GM19463 (cell line): Measurements from ENCODE around the gene KCNQ5.

Source experiments
- ATAC-seq: cut with Tn5 transposase; IDR thresholded peaks from one replicate; pipeline ENCODE4 v1.9.1; 2021; ENCODE audit warnings: mild to moderate bottlenecking, moderate library complexity; ENCODE audit not compliant: unreplicated experiment

KCNQ5 gene

GRCh38 chr6:72739368-72739779, 117.5 kb downstream of the KCNQ5 start:
- peak; percentile 47 for ATAC-seq

- ATAC-seq, result peak; percentile 87
Observed at GRCh38 chr6:72740135-72740534, 118.3 kb downstream of the KCNQ5 start.

GRCh38 chr6:72741083-72741482, 119.2 kb downstream of the KCNQ5 start:
- no peak for ATAC-seq

- ATAC-seq, result no peak
Observed at GRCh38 chr6:72742001-72742673, 120.3 kb downstream of the KCNQ5 start.

- no peak for ATAC-seq
Observed at GRCh38 chr6:72746276-72746675, 124.4 kb downstream of the KCNQ5 start.

GRCh38 chr6:72748759-72749158, 126.9 kb downstream of the KCNQ5 start:
- no peak for ATAC-seq

GRCh38 chr6:72755752-72756151, 133.9 kb downstream of the KCNQ5 start:
- no peak for ATAC-seq

GRCh38 chr6:72757048-72757447, 135.2 kb downstream of the KCNQ5 start:
- no peak for ATAC-seq

GRCh38 chr6:72757926-72758325, 136.1 kb downstream of the KCNQ5 start:
- ATAC-seq, result no peak

GRCh38 chr6:72758901-72759300, 137.0 kb downstream of the KCNQ5 start:
- ATAC-seq, result no peak

- ATAC-seq, result no peak
Observed at GRCh38 chr6:72760114-72760793, 138.4 kb downstream of the KCNQ5 start.

GRCh38 chr6:72761761-72762160, 139.9 kb downstream of the KCNQ5 start:
- no peak for ATAC-seq

GRCh38 chr6:72769459-72770125, 147.7 kb downstream of the KCNQ5 start:
- ATAC-seq, result peak; percentile 47

- no peak for ATAC-seq
Observed at GRCh38 chr6:72770959-72771358, 149.1 kb downstream of the KCNQ5 start.

GRCh38 chr6:72776456-72776855, 154.6 kb downstream of the KCNQ5 start:
- ATAC-seq, result no peak

GRCh38 chr6:72781624-72782023, 159.8 kb downstream of the KCNQ5 start:
- no peak for ATAC-seq

- no peak for ATAC-seq
Observed at GRCh38 chr6:72783035-72783434, 161.2 kb downstream of the KCNQ5 start.

- ATAC-seq, result no peak
Observed at GRCh38 chr6:72783666-72784065, 161.8 kb downstream of the KCNQ5 start.

GRCh38 chr6:72784071-72784470, 162.2 kb downstream of the KCNQ5 start:
- no peak for ATAC-seq

GRCh38 chr6:72784581-72784980, 162.7 kb downstream of the KCNQ5 start:
- ATAC-seq, result no peak

GRCh38 chr6:72787391-72788031, 165.6 kb downstream of the KCNQ5 start:
- ATAC-seq, result no peak

- no peak for ATAC-seq
Observed at GRCh38 chr6:72788188-72788587, 166.3 kb downstream of the KCNQ5 start.
